ENCODE results near the gene SPATA24. TPM values are rescaled to one million over a fixed set of nuclear protein-coding genes. Genes with fewer than 3 reads are reported as not detected.

The SPATA24 gene
- total and polyA plus RNA-seq, 2 of the 8 experiments (the other 6 are each of a cell fraction or from before 2014, with no cell fraction given) = 5.8 to 9.4 TPM

DNA sequence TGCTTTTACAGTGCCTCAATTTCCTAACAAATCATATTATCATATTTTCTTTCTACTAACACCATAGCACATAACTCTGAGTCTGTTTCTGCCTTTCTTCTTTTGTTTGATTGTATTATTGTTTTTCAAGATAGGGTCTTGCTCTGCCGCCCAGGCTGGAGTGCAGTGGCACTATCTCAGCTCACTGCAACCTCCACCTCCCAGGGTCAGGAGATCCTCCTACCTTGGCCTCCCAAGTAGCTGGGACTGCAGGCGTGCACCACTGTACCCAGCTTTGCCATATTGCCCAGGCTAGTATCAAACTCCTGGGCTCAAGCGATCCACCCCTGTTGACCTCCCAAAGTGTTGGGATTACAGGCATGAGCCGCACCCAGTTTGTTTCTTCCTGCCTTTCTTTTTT lies 43.5 kb downstream of the SPATA24 start:
- 97% methylated on average over 3 of the region's 4 CpGs; no CpG with 5 or more reads in 1 of the 2 experiments for WGBS, 2 experiments (ENCODE audit: extremely low coverage in 1 of 2, insufficient coverage in 1 of 2, insufficient read length in 1 of 2, insufficient replicate concordance in 2 of 2, low coverage in 1 of 2, low lambda C conversion rate in 2 of 2, missing lambda C conversion rate in 1 of 2)
- CTCF ChIA-PET (ENCODE audit: partially characterized antibody) = interaction anchor here (1.1 kb wide), 2 partner anchors 31 to 87 kb away, joined by 3 to 4 read pairs; no protein-coding TSS in a partner anchor
- no peaks in the 10 kb centered on the region for H3K4me1 ChIP-seq (replicated peaks in 1 of 4; ENCODE audit: control insufficient read depth in 3 of 4, insufficient read depth in 4 of 4, low read length in 3 of 4)

More for the DNA sequence above, 43.5 kb downstream of the SPATA24 start:
- no peak for DNase-seq (ENCODE audit: low read depth in 1 of 2, low spot score in 2 of 2)
- Histone ChIP-seq H3K9me3 (ENCODE audit: insufficient read depth in 2 of 2, low read depth in 1 of 2, low read length in 1 of 2) (no peaks in the 10 kb centered on the region), H4K20me1 (replicated peaks in 1 of 2; ENCODE audit: control insufficient read depth in 1 of 2, insufficient read depth in 2 of 2, low read length in 2 of 2) (peaks cover 8 to 10% of the 10 kb centered on the region in 2 experiments), H2BK12ac (ENCODE audit: low read depth, low read length) (no peak overlapping the region), H3K79me1 (ENCODE audit: low read depth, low read length) (peaks cover 8% of the 10 kb centered on the region; the same call in 1 of the 2 replicates), H3K27me3 (replicated peaks in 1 of 4; ENCODE audit: control insufficient read depth in 3 of 4, extremely low read depth in 1 of 4, insufficient read depth in 3 of 4, low read length in 3 of 4) (no peaks in the 10 kb centered on the region), H2BK15ac (ENCODE audit: low read length) (no peak overlapping the region), H3K23ac (ENCODE audit: insufficient read length) (no peak overlapping the region), H3K14ac (ENCODE audit: insufficient read length) (no peak overlapping the region), H4K8ac (ENCODE audit: extremely low read depth, insufficient read depth, low read length) (no peak overlapping the region), H3K4me3 (ENCODE audit: extremely low read depth in 1 of 4, insufficient read depth in 2 of 4, low read depth in 3 of 4, low read length in 4 of 4) (no peak overlapping the region), H4K5ac (ENCODE audit: insufficient read length, low read depth, low read length) (no peak overlapping the region), H3K4me2 (ENCODE audit: insufficient read depth in 1 of 2, low read depth in 2 of 2, low read length in 2 of 2) (no peak overlapping the region), H4K91ac (replicated peaks; ENCODE audit: insufficient read length, low read length) (no peak overlapping the region), H3K4ac (replicated peaks; ENCODE audit: insufficient read length, low read depth, low read length) (no peak overlapping the region), H2BK5ac (ENCODE audit: low read depth, low read length) (no peak overlapping the region), H2BK20ac (ENCODE audit: low read length) (no peak overlapping the region), H3K18ac (ENCODE audit: extremely low read depth, low read length) (no peak overlapping the region), H3K9ac (replicated peaks in 1 of 4; ENCODE audit: extremely low read depth in 1 of 4, low read depth in 3 of 4, low read length in 3 of 4) (no peak overlapping the region), H3K79me2 (ENCODE audit: control insufficient read depth in 1 of 2, insufficient read depth in 2 of 2, low read length in 2 of 2) (peaks cover 12 to 67% of the 10 kb centered on the region in 2 experiments), H3K27ac (ENCODE audit: low read depth, low read length) (no peak overlapping the region), H3K56ac (replicated peaks; ENCODE audit: insufficient read length, low read depth, low read length) (no peak overlapping the region), H3K36me3 (ENCODE audit: control insufficient read depth in 2 of 4, insufficient read depth in 4 of 4, low read length in 3 of 4) (peaks cover 13 to 20% (median 18%) of the 10 kb centered on the region in 4 experiments), H2AK5ac (ENCODE audit: low read depth, low read length) (no peak overlapping the region), H2BK120ac (replicated peaks; ENCODE audit: low read depth, low read length) (no peak overlapping the region), H3K23me2 (ENCODE audit: low read depth, low read length) (no peaks in the 10 kb centered on the region), H2AFZ (ENCODE audit: low read length) (no peak overlapping the region)
- no peak for FAIRE-seq
- TF ChIP-seq EP300 (IDR thresholded peaks at IDR 0.05; ENCODE audit: borderline replicate concordance in 1 of 2, low read depth in 2 of 2, low read length in 2 of 2) (no peak), CREB1 (IDR thresholded peaks at IDR 0.05) (no peak), SAP30 (IDR thresholded peaks at IDR 0.05; ENCODE audit: insufficient read depth, insufficient replicate concordance, low read length) (no peak)
- POLR2A ChIA-PET (ENCODE audit: partially characterized antibody) = interaction anchor here (1.8 to 2.6 kb wide), 2 partner anchors 13 to 67 kb away, joined by 3 to 9 read pairs; partner anchors contain the start of gene MATR3

Data from H1 (cell line).